Measurements from ENCODE around the gene ARPC2.

DNA sequence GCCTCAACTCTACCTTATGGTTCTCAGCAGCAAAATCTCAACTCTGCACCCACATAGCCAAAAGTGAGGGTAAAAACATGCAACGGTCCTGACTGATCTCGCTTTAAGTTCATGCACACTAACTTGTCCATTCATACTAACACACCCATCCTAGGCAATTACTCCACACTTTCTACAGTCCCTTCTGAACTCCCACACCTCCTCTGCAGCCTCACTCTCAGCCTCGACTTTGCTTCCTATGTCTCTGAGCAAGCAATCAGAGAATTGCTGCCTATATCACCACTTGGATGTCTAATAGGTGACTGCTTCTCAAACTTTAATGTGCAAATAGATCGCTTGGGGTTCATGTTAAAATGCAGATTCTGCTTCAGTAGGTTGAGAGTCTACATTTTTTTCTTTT, 83.2 kb downstream of the ARPC2 start:
- TF ChIP-seq EP300 (IDR thresholded peaks at IDR 0.05) (no peak), POLR2A (IDR thresholded peaks at IDR 0.05) (no peak), CTCF (IDR thresholded peaks at IDR 0.05) (no peak), POLR2AphosphoS5 (IDR thresholded peaks at IDR 0.05) (no peak)

All from stomach (tissue), 4 donors.